CD4-positive, alpha-beta memory T cell (primary cell): ENCODE results near the gene ANKDD1B. TPM values are rescaled to one million over a fixed set of nuclear protein-coding genes. Genes with fewer than 3 reads are reported as not detected.
A peak's percentile ranks its signal among the peaks of the same experiment; 100 is the strongest.
"Not testable (repeated sequence)": the region's sequence is repeated elsewhere in the genome, so short reads cannot be mapped to it uniquely, and the experiment has no call there.

Experiments
- CTCF ChIA-PET: fragments of 350-600 bp; sonication (Branson Sonifier 250); formaldehyde crosslinking; loops from one replicate; lab custom pipeline; 2021; ENCODE audit warnings: inconsistent platforms; ENCODE audit not compliant: partially characterized antibody; lab: Charles Lee
- POLR2A ChIA-PET: fragments of 350-600 bp; sonication (Branson Sonifier 250); formaldehyde crosslinking; loops from one replicate; lab custom pipeline; 2021; ENCODE audit not compliant: partially characterized antibody; lab: Charles Lee
- DNase-seq, 5 donors: peaks; one replicate each; pipeline versions ENCODE4 v3.0.0 to v3.0.0-alpha.2; 2020 to 2022; ENCODE audit warnings: mixed read lengths in 1 of 5
- H3K27ac ChIP-seq: one replicate; pipeline ENCODE4 v1.7.0; 2013; ENCODE audit warnings: low read depth, low read length
- H3K27me3 ChIP-seq: 2 replicates; pipeline ENCODE4 v1.7.0; 2013; ENCODE audit warnings: mild to moderate bottlenecking, low read length, moderate library complexity; ENCODE audit not compliant: insufficient read depth
- H3K36me3 ChIP-seq: 2 replicates; pipeline ENCODE4 v1.7.0; 2013; ENCODE audit warnings: mild to moderate bottlenecking, low read length, moderate library complexity; ENCODE audit not compliant: insufficient read depth
- H3K4me1 ChIP-seq: 2 replicates; pipeline ENCODE4 v1.7.0; 2013; ENCODE audit warnings: mild to moderate bottlenecking, low read length, moderate library complexity; ENCODE audit not compliant: insufficient read depth
- H3K4me3 ChIP-seq, 2 donors: one replicate each; pipeline ENCODE4 v1.7.0; 2013; ENCODE audit warnings: low read length in 2 of 2, mild to moderate bottlenecking in 1 of 2
- H3K9me3 ChIP-seq, 2 donors: one replicate each; pipeline ENCODE4 v1.7.0; 2013; ENCODE audit warnings: low read length in 2 of 2, control low read depth in 1 of 2; ENCODE audit not compliant: control insufficient read depth in 1 of 2
- H3K27ac Mint-ChIP-seq, 7 donors: one replicate each; pipeline ENCODE4 v1.8.0; 2020 to 2021; ENCODE audit warnings: mixed read lengths in 7 of 7, mild to moderate bottlenecking in 6 of 7, inconsistent platforms in 3 of 7, moderate library complexity in 3 of 7
- H3K27me3 Mint-ChIP-seq, 2 donors: one replicate each; pipeline ENCODE4 v1.8.0; 2020 to 2021; ENCODE audit warnings: mixed read lengths in 2 of 2
- H3K36me3 Mint-ChIP-seq, 2 donors: one replicate each; pipeline ENCODE4 v1.8.0; 2020 to 2021; ENCODE audit warnings: mixed read lengths in 2 of 2, inconsistent platforms in 1 of 2, mild to moderate bottlenecking in 1 of 2
- H3K4me1 Mint-ChIP-seq, 4 donors: one replicate each; pipeline ENCODE4 v1.8.0; 2020 to 2021; ENCODE audit warnings: mixed read lengths in 4 of 4, mild to moderate bottlenecking in 1 of 4
- H3K4me3 Mint-ChIP-seq, 8 donors: one replicate each; pipeline ENCODE4 v1.8.0; 2020 to 2021; ENCODE audit warnings: mixed read lengths in 8 of 8, mild to moderate bottlenecking in 7 of 8, moderate library complexity in 6 of 8, inconsistent platforms in 3 of 8
- H3K9me3 Mint-ChIP-seq, 8 donors: one replicate each; pipeline ENCODE4 v1.8.0; 2020 to 2021; ENCODE audit warnings: mixed read lengths in 8 of 8, mild to moderate bottlenecking in 5 of 8, inconsistent platforms in 3 of 8, moderate library complexity in 1 of 8
- intact Hi-C: fragments of 100-400 bp; cut with micrococcal nuclease; formaldehyde crosslinking; loops from one replicate; pipeline ENCODE4 v1.15.1; 2023
- polyA plus RNA-seq, 2 donors: library from polyadenylated mRNA; unstranded; fragments of 300-500 nt; fragmentation: Illumina TruSeq; gene quantifications; one replicate each; pipeline ENCODE4 v1.2.3, GENCODE V29; 2021
- total RNA-seq, 2 experiments: library from RNA; stranded (reverse); gene quantifications; one replicate each; pipeline ENCODE4 v1.2.3, GENCODE V29; 2021

Gene ANKDD1B
- total and polyA plus RNA-seq, 4 experiments from 2014 or later: 0.61 to 0.73 TPM; not detected in 2

DNA sequence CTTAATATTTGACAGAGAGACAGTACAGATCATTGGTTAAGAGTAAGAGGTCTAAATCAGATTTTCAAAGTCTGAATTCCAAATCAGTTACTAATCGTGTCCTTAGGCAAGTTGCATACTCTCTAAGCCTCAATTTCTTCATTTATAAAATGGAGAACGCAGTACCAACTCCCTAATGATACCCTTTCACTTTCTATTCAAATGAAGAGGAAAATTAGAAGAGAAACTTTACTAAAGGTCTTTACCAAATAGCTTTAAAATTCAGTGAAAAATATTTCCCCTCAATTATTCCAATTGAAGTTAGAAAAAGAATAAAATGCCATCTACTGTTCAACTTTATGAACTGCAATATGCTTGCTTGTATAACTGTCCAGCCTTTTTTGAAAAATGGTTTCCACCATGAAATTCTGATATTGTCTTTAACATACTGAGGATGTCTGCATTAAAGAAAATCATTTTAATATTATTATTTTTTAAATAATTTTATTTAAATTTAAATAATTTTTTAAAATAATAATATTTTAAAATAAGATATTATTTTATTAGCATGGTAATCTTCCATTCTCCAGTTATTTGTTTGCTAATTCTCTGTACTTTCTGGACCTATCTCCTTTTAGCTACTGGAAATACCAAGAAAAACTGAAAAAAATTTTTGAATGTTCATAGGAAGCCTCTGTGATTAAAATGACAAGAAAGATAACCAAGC lies 70.0 kb downstream of the ANKDD1B start:
- Histone ChIP-seq H3K27me3 (no peaks in the 10 kb centered on the region), H3K36me3 (peaks cover 6% of the 10 kb centered on the region), H3K4me1 (peaks cover 5% of the 10 kb centered on the region), H3K27ac (no peak overlapping the region), H3K4me3 (no peak overlapping the region), H3K9me3 (no peaks in the 10 kb centered on the region)
- no peaks in the 10 kb centered on the region for H3K27me3 Mint-ChIP-seq
- H3K27ac Mint-ChIP-seq: peak overlapping the region in 1 of 7 donors; percentile 29
- DNase-seq: peak in 4 of 5 donors; percentile 26 to 39 (median 34)
- intact Hi-C loops: loop anchor here (1.0 to 5.0 kb wide), 6 partner anchors 36 to 1009 kb away; partner anchors contain the start of genes GCNT4, HMGCR and POC5
- H3K4me1 Mint-ChIP-seq: peaks cover 5 to 11% (median 9%) of the 10 kb centered on the region in 4 donors
- H3K4me3 Mint-ChIP-seq: no peak overlapping the region
- ChIA-PET CTCF (interaction anchor here (1.0 to 6.7 kb wide), 5 partner anchors 12 to 494 kb away, joined by 4 to 58 read pairs (median 5); partner anchors contain the start of genes ANKRD31 and HMGCR), POLR2A (interaction anchor here (1.0 kb wide), 1 partner anchor 445 kb away, joined by 5 read pairs; the partner anchor contains the start of gene ANKRD31)
- peaks cover 9 to 27% of the 10 kb centered on the region in 2 donors for H3K36me3 Mint-ChIP-seq
- H3K9me3 Mint-ChIP-seq: peaks cover 0 to 1% (median 0%) of the 10 kb centered on the region in 8 donors

DNA sequence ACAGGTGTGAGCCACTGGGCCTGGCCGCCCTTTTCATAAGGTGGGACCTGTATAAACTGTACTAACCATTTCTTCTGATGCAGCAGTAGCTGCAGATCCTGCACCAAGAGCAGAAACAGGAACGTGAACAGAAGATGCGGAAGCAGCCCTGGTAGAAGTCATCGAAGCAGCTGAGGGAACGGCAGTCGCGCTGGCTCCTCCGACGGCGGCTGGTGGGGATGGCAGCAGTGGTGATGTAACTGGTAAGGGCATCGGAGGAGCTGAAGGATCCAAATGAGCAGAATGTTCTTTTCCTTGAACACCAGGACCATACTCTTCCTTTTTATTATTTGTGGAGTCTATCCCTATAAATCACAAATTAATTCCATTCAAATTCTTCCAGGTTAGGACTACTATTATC lies 73.9 kb downstream of the ANKDD1B start:
- intact Hi-C loops: no loop called here
- no peak overlapping the region for H3K27ac ChIP-seq
- DNase-seq: no peak
- Mint-ChIP-seq H3K27me3 (no peaks in the 10 kb centered on the region), H3K27ac (peak overlapping the region in 2 of 7 donors; percentile 22 to 63), H3K4me3 (no peak overlapping the region), H3K9me3 (peaks cover 0 to 1% (median 0%) of the 10 kb centered on the region in 8 donors), H3K36me3 (peaks cover 13 to 47% of the 10 kb centered on the region in 2 donors), H3K4me1 (no peaks in the 10 kb centered on the region)
- ChIA-PET CTCF (no interaction called here), POLR2A (no interaction called here)
- H3K27me3 ChIP-seq: no peaks in the 10 kb centered on the region
- H3K4me1 ChIP-seq: no peaks in the 10 kb centered on the region
- no peak overlapping the region for H3K4me3 ChIP-seq
- peaks cover 28% of the 10 kb centered on the region for H3K36me3 ChIP-seq
- no peaks in the 10 kb centered on the region for H3K9me3 ChIP-seq

DNA sequence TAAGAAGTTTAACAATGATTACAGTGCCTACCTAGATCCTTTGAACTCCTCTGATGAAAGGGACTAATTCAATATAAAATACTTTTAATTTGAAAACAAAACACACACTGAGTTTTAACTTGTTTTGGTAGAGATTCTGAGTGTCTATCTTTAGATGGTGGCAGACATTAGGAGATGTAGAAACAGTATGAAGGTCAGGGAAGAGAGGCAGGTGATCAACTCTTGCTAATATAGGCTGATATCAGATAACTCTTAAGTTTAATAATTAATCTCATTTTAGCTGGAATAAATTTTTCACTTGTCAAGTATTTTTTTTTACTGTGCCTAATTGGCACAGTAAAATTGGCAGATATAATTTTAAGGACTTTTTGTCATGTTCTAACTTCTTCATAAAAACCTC lies 75.2 kb downstream of the ANKDD1B start:
- H3K27ac Mint-ChIP-seq: peak overlapping the region in 2 of 7 donors; percentile 10 to 81
- H3K36me3 Mint-ChIP-seq: peaks cover 16 to 49% of the 10 kb centered on the region in 2 donors
- CTCF ChIA-PET: interaction anchor here (0.8 kb wide), 1 partner anchor 449 kb away, joined by 3 read pairs; no protein-coding TSS in a partner anchor

DNA sequence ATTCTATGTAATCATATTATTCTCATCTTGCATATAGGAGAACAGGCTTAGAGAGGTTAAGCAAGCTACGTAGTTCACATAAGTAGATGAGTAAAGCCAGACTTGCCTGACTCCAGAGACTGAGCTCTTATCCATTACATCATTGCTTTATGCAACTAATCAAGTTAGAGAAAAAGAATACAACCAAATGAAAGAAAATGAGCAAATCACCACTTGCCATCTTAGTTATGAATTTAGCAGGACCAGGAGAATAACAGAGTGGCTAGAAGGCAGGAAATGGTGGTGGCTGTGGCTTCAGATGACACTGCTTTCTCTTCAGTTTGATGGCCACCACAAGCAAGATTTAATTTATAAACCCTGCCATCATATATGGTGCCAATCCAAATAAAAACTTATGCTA lies 79.4 kb downstream of the ANKDD1B start:
- H3K27ac ChIP-seq: no peak overlapping the region
- no peaks in the 10 kb centered on the region for H3K27me3 ChIP-seq
- Mint-ChIP-seq H3K9me3 (no peaks in the 10 kb centered on the region), H3K36me3 (peaks cover 32 to 63% of the 10 kb centered on the region in 2 donors), H3K27me3 (no peaks in the 10 kb centered on the region), H3K4me1 (peaks cover 2 to 5% (median 3%) of the 10 kb centered on the region in 4 donors), H3K4me3 (no peak overlapping the region), H3K27ac (no peak overlapping the region)
- intact Hi-C loops: no loop called here
- H3K4me3 ChIP-seq: no peak overlapping the region
- ChIA-PET POLR2A (no interaction called here), CTCF (interaction anchor here (0.8 to 1.6 kb wide), 4 partner anchors 8 to 454 kb away, joined by 3 to 5 read pairs (median 4); partner anchors contain the start of gene ANKRD31)
- no peaks in the 10 kb centered on the region for H3K4me1 ChIP-seq
- H3K9me3 ChIP-seq: no peaks in the 10 kb centered on the region
- H3K36me3 ChIP-seq: peaks cover 35% of the 10 kb centered on the region
- DNase-seq: no peak

More for the DNA sequence above, 75.2 kb downstream of the ANKDD1B start:
- no peaks in the 10 kb centered on the region for H3K27me3 ChIP-seq
- H3K27ac ChIP-seq: no peak overlapping the region
- no peaks in the 10 kb centered on the region for H3K9me3 ChIP-seq
- Mint-ChIP-seq H3K27me3 (no peaks in the 10 kb centered on the region), H3K9me3 (peaks cover 0 to 1% (median 0%) of the 10 kb centered on the region in 8 donors), H3K4me1 (peaks cover 2 to 5% (median 3%) of the 10 kb centered on the region in 4 donors), H3K4me3 (no peak overlapping the region)
- no peak for DNase-seq
- no peaks in the 10 kb centered on the region for H3K4me1 ChIP-seq
- POLR2A ChIA-PET: no interaction called here
- no peak overlapping the region for H3K4me3 ChIP-seq
- intact Hi-C loops: no loop called here
- H3K36me3 ChIP-seq: peaks cover 34% of the 10 kb centered on the region

DNA sequence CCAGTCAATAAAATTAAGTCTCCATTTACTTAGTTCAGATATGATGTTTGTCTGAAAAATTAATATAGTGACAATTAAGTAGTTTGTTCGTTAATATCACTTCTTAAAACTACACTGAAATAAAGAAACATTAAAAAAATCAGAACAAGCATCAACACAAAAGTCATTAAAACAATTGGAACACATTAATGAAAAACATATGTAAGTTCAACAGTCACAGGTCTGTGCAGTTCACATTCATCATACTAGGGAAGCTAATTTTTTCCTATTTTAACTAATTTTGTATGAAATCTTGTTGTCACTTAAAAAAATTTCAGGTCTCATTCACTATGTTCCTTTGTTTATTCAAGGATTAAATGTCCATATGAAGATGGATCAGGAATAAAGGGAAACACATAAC lies 83.5 kb downstream of the ANKDD1B start:
- H3K27ac Mint-ChIP-seq: peak overlapping the region in 1 of 7 donors; percentile 6
- Histone ChIP-seq H3K4me3 (no peak overlapping the region), H3K36me3 (peaks cover 16% of the 10 kb centered on the region), H3K4me1 (no peaks in the 10 kb centered on the region), H3K27ac (no peak overlapping the region), H3K9me3 (no peaks in the 10 kb centered on the region), H3K27me3 (no peaks in the 10 kb centered on the region)
- no peak overlapping the region for H3K4me3 Mint-ChIP-seq
- H3K4me1 Mint-ChIP-seq: peaks cover 5 to 12% (median 7%) of the 10 kb centered on the region in 4 donors
- intact Hi-C loops: no loop called here
- POLR2A ChIA-PET: no interaction called here
- no peaks in the 10 kb centered on the region for H3K27me3 Mint-ChIP-seq
- DNase-seq: no peak
- peaks cover 35 to 49% of the 10 kb centered on the region in 2 donors for H3K36me3 Mint-ChIP-seq
- CTCF ChIA-PET: no interaction called here
- H3K9me3 Mint-ChIP-seq: no peaks in the 10 kb centered on the region

DNA sequence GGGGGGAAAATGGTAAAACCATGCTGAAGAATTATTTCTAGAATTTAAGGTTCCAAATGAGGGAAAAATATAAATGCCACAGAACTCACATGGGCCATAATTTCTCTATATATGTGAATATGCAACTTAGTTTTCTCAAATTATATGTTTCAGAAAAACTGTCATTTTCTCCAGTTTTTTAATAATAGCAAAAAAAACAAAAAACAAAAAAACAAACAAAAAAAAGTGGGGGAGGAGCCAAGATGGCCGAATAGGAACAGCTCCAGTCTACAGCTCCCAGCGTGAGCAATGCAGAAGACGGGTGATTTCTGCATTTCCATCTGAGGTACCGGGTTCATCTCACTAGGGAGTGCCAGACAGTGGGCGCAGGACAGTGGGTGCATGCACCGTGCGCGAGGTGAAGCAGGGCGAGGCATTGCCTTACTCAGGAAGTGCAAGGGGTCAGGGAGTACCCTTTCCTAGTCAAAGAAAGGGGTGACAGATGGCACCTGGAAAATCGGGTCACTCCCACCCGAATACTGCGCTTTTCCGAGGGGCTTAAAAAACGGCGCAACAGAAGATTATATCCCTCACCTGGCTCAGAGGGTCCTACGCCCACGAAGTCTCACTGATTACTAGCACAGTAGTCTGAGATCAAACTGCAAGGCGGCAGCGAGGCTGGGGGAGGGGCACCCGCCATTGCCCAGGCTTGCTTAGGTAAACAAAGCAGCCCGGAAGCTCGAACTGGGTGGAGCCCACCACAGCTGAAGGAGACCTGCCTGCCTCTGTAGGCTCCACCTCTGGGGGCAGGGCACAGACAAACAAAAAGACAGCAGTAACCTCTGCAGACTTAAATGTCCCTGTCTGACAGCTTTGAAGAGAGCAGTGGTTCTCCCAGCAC lies 84.5 kb downstream of the ANKDD1B start:
- H3K4me3 Mint-ChIP-seq, H3K9me3 ChIP-seq, H3K4me3 ChIP-seq, H3K9me3 Mint-ChIP-seq, intact Hi-C loops, POLR2A ChIA-PET, H3K27ac Mint-ChIP-seq, DNase-seq, H3K27me3 ChIP-seq, H3K4me1 Mint-ChIP-seq, H3K27me3 Mint-ChIP-seq, CTCF ChIA-PET, H3K4me1 ChIP-seq, H3K27ac ChIP-seq, H3K36me3 ChIP-seq: not testable (repeated sequence)
- H3K36me3 Mint-ChIP-seq: peaks cover 33 to 47% of the 10 kb centered on the region in 2 donors

DNA sequence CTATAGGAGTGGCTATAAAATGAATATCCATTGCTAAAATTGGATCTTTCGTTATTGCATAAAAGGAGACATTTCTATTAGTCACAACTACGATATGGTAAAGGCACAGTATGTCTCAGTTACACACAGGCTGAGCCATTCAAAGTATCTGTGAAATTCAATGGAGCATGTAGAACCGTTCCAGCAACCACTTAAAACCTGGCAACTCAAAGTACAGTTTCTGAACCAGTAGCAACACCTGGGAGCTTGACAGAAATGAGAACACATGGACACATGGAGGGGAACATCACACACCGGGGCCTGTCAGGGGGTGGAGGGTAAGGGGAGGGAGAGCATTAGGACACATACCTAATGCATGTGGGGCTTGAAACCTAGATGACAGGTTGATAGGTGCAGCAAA lies 90.6 kb downstream of the ANKDD1B start:
- no peaks in the 10 kb centered on the region for H3K27me3 Mint-ChIP-seq
- H3K27ac ChIP-seq: no peak overlapping the region
- H3K36me3 Mint-ChIP-seq: peaks cover 36 to 50% of the 10 kb centered on the region in 2 donors
- no peaks in the 10 kb centered on the region for H3K4me1 ChIP-seq
- H3K4me3 ChIP-seq: no peak overlapping the region
- H3K4me3 Mint-ChIP-seq: no peak overlapping the region
- CTCF ChIA-PET: no interaction called here
- POLR2A ChIA-PET: no interaction called here
- H3K4me1 Mint-ChIP-seq: peaks cover 4 to 14% (median 11%) of the 10 kb centered on the region in 4 donors
- intact Hi-C loops: no loop called here
- DNase-seq: no peak
- H3K36me3 ChIP-seq: peaks cover 18% of the 10 kb centered on the region
- no peaks in the 10 kb centered on the region for H3K27me3 ChIP-seq
- peak overlapping the region in 1 of 7 donors; percentile 36 for H3K27ac Mint-ChIP-seq
- H3K9me3 Mint-ChIP-seq: no peaks in the 10 kb centered on the region
- H3K9me3 ChIP-seq: no peaks in the 10 kb centered on the region
